A673 (cell line): ENCODE data around the gene HOXD3.

Experiments
- CTCF ChIP-seq: fragments of 300-800, 200-600 bp; sonication (generic); conservative IDR thresholded peaks from 2 replicates; pipeline ENCODE4 v1.5.1; 2017; ENCODE audit warnings: low read depth, mild to moderate bottlenecking, antibody characterized with exemption, low read length, moderate library complexity, mixed read lengths
- EZH2 ChIP-seq: fragments of 200-600 bp; sonication (generic); IDR thresholded peaks from 2 replicates; pipeline ENCODE4 v1.6.1; 2017; ENCODE audit warnings: borderline replicate concordance, low read depth, mild to moderate bottlenecking, mixed read lengths, antibody characterized with exemption, low read length; ENCODE audit not compliant: poor library complexity, severe bottlenecking

- TF ChIP-seq CTCF (no peak), EZH2 (no peak)
Observed at GRCh38 chr2:176184749-176185148, 27.6 kb downstream of the HOXD3 start.
